Astrocyte (in vitro differentiated cells and primary cell): Measurements from ENCODE around the gene RIMBP2. TPM values are rescaled to one million over a fixed set of nuclear protein-coding genes. Genes with fewer than 3 reads are reported as not detected.

Source experiments
- DNase-seq: peaks from one replicate; pipeline ENCODE4 v3.0.0-alpha.2; 2010; ENCODE audit warnings: low read depth
- FAIRE-seq: peaks from 2 replicates; lab custom pipeline; 2011; peaks lifted over from hg19 to GRCh38; lab: Jason Lieb, UNC
- H2AFZ ChIP-seq: 2 replicates; pipeline ENCODE4 v1.6.0; 2012; ENCODE audit warnings: low read depth, low read length, inconsistent platforms
- H3K27ac ChIP-seq: 2 replicates; pipeline ENCODE4 v1.5.1; 2011; ENCODE audit warnings: low read depth, low read length, inconsistent platforms
- H3K27me3 ChIP-seq: 2 replicates; pipeline ENCODE4 v1.6.0; 2011; ENCODE audit warnings: low read length, inconsistent platforms; ENCODE audit not compliant: insufficient read depth
- H3K36me3 ChIP-seq: 2 replicates; pipeline ENCODE4 v1.5.1; 2011; ENCODE audit warnings: low read length, inconsistent platforms; ENCODE audit not compliant: insufficient read depth
- H3K4me1 ChIP-seq: 2 replicates; pipeline ENCODE4 v1.5.1; 2011; ENCODE audit warnings: low read length, inconsistent platforms; ENCODE audit not compliant: insufficient read depth
- H3K4me2 ChIP-seq: 2 replicates; pipeline ENCODE4 v1.6.0; 2012; ENCODE audit warnings: low read length, inconsistent platforms
- H3K4me3 ChIP-seq: 2 replicates; pipeline ENCODE4 v1.5.1; 2011; ENCODE audit warnings: low read depth, mild to moderate bottlenecking, low read length, inconsistent platforms; ENCODE audit not compliant: insufficient read depth
- H3K79me2 ChIP-seq: 2 replicates; pipeline ENCODE4 v1.6.0; 2012; ENCODE audit warnings: mild to moderate bottlenecking, low read length, inconsistent platforms; ENCODE audit not compliant: insufficient read depth
- H3K9ac ChIP-seq: 2 replicates; pipeline ENCODE4 v1.6.0; 2012; ENCODE audit warnings: mild to moderate bottlenecking, low read length, inconsistent platforms
- H3K9me3 ChIP-seq: 2 replicates; pipeline ENCODE4 v1.5.1; 2012; ENCODE audit warnings: low read depth, mild to moderate bottlenecking, low read length, inconsistent platforms; ENCODE audit not compliant: insufficient read depth
- H4K20me1 ChIP-seq: 2 replicates; pipeline ENCODE4 v1.6.0; 2012; ENCODE audit warnings: low read length, inconsistent platforms; ENCODE audit not compliant: insufficient read depth
- H3K27ac Mint-ChIP-seq: one replicate; pipeline ENCODE4 v1.8.0; 2021; ENCODE audit warnings: mild to moderate bottlenecking, mixed read lengths; ENCODE audit not compliant: unreplicated experiment
- H3K27me3 Mint-ChIP-seq: one replicate; pipeline ENCODE4 v1.8.0; 2021; ENCODE audit warnings: low read depth, mixed read lengths; ENCODE audit not compliant: unreplicated experiment
- H3K36me3 Mint-ChIP-seq: one replicate; pipeline ENCODE4 v1.8.0; 2021; ENCODE audit warnings: low read depth, mixed read lengths; ENCODE audit not compliant: unreplicated experiment
- H3K4me1 Mint-ChIP-seq: one replicate; pipeline ENCODE4 v1.8.0; 2021; ENCODE audit warnings: low read depth, mixed read lengths; ENCODE audit not compliant: unreplicated experiment
- H3K4me3 Mint-ChIP-seq: one replicate; pipeline ENCODE4 v1.8.0; 2021; ENCODE audit warnings: mild to moderate bottlenecking, moderate library complexity, mixed read lengths; ENCODE audit not compliant: unreplicated experiment
- H3K9me3 Mint-ChIP-seq: one replicate; pipeline ENCODE4 v1.8.0; 2021; ENCODE audit warnings: mild to moderate bottlenecking, mixed read lengths; ENCODE audit not compliant: unreplicated experiment
- EZH2 ChIP-seq: IDR thresholded peaks from 2 replicates; pipeline ENCODE4 v1.6.1; 2012; ENCODE audit warnings: mild to moderate bottlenecking, low read length, inconsistent platforms; ENCODE audit not compliant: insufficient read depth
- total RNA-seq: library from RNA; stranded (reverse); gene quantifications from 2 replicates; pipeline ENCODE4 v1.2.1, GENCODE V29; 2021
- TF ChIP-seq, protein P1 (sequence below): IDR thresholded peaks from 2 replicates; pipeline ENCODE4 v1.5.1; 2011; ENCODE audit warnings: low read depth, mild to moderate bottlenecking, inconsistent platforms, low read length, moderate library complexity; ENCODE audit not compliant: insufficient read depth

RIMBP2 gene
- total RNA-seq, 1 donor from 2014 or later = 2.2 TPM

- Mint-ChIP-seq H3K36me3 (no peaks in the 10 kb centered on the region), H3K27ac (no peak overlapping the region), H3K27me3 (no peaks in the 10 kb centered on the region), H3K4me1 (no peaks in the 10 kb centered on the region), H3K4me3 (no peak overlapping the region), H3K9me3 (peaks cover 12% of the 10 kb centered on the region)
- H4K20me1 ChIP-seq = no peaks in the 10 kb centered on the region
- H3K27me3 ChIP-seq = no peaks in the 10 kb centered on the region
- H3K9ac ChIP-seq = no peak overlapping the region
- FAIRE-seq (no peak), DNase-seq (no peak)
- no peak overlapping the region for H3K4me3 ChIP-seq
- H3K79me2 ChIP-seq = no peaks in the 10 kb centered on the region
- H3K27ac ChIP-seq = no peak overlapping the region
- no peaks in the 10 kb centered on the region for H3K4me1 ChIP-seq
- no peak overlapping the region for H2AFZ ChIP-seq
- H3K9me3 ChIP-seq = peaks cover 5% of the 10 kb centered on the region
- no peak for TF ChIP-seq EZH2
- TF ChIP-seq, protein P1, sequence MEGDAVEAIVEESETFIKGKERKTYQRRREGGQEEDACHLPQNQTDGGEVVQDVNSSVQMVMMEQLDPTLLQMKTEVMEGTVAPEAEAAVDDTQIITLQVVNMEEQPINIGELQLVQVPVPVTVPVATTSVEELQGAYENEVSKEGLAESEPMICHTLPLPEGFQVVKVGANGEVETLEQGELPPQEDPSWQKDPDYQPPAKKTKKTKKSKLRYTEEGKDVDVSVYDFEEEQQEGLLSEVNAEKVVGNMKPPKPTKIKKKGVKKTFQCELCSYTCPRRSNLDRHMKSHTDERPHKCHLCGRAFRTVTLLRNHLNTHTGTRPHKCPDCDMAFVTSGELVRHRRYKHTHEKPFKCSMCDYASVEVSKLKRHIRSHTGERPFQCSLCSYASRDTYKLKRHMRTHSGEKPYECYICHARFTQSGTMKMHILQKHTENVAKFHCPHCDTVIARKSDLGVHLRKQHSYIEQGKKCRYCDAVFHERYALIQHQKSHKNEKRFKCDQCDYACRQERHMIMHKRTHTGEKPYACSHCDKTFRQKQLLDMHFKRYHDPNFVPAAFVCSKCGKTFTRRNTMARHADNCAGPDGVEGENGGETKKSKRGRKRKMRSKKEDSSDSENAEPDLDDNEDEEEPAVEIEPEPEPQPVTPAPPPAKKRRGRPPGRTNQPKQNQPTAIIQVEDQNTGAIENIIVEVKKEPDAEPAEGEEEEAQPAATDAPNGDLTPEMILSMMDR = no peak
- H3K36me3 ChIP-seq = no peaks in the 10 kb centered on the region
- H3K4me2 ChIP-seq = no peak overlapping the region
Measured at GRCh38 chr12:130508318-130508717, 207.8 kb downstream of the RIMBP2 start.

GRCh38 chr12:130506844-130507243 is 209.3 kb downstream of the RIMBP2 start:
- H3K27ac Mint-ChIP-seq = no peak overlapping the region
- peaks cover 5% of the 10 kb centered on the region for H3K9me3 ChIP-seq
- TF ChIP-seq, protein P1 = no peak
- TF ChIP-seq EZH2 = no peak
- FAIRE-seq (no peak), DNase-seq (no peak)
- H3K36me3 ChIP-seq = no peaks in the 10 kb centered on the region
- no peaks in the 10 kb centered on the region for H3K27me3 ChIP-seq
- H3K36me3 Mint-ChIP-seq = no peaks in the 10 kb centered on the region
- no peaks in the 10 kb centered on the region for H3K27me3 Mint-ChIP-seq
- H4K20me1 ChIP-seq = no peaks in the 10 kb centered on the region
- H3K4me3 ChIP-seq = no peak overlapping the region
- H2AFZ ChIP-seq = no peak overlapping the region
- H3K9ac ChIP-seq = no peak overlapping the region
- H3K4me2 ChIP-seq = no peak overlapping the region
- H3K27ac ChIP-seq = no peak overlapping the region
- peaks cover 11% of the 10 kb centered on the region for H3K9me3 Mint-ChIP-seq
- H3K4me1 Mint-ChIP-seq = no peaks in the 10 kb centered on the region
- H3K79me2 ChIP-seq = no peaks in the 10 kb centered on the region
- H3K4me3 Mint-ChIP-seq = no peak overlapping the region
- H3K4me1 ChIP-seq = no peaks in the 10 kb centered on the region

DNA sequence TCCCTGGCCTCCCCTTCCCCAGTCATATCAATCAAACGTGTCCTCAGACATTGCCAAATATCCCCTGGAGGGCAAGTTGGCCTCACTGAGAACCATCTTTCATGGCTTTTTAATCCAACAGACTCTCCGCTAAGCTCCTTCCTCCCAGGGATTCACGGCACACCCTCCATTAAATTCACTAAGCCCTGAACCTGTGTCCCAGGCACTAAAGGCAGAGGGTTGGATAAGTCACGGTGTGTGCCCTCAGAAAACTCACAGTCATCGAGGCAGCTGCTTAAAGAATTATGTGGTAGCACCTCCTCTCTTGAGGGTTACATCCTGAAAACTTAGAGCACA is 211.3 kb downstream of the RIMBP2 start:
- Mint-ChIP-seq H3K4me3 (no peak overlapping the region), H3K27ac (no peak overlapping the region), H3K36me3 (no peaks in the 10 kb centered on the region), H3K4me1 (no peaks in the 10 kb centered on the region), H3K27me3 (no peaks in the 10 kb centered on the region), H3K9me3 (peaks cover 6% of the 10 kb centered on the region)
- TF ChIP-seq EZH2 = no peak
- TF ChIP-seq, protein P1 = no peak
- Histone ChIP-seq H3K79me2 (no peaks in the 10 kb centered on the region), H4K20me1 (no peaks in the 10 kb centered on the region), H2AFZ (no peak overlapping the region), H3K36me3 (no peaks in the 10 kb centered on the region), H3K4me3 (no peak overlapping the region), H3K27ac (no peak overlapping the region), H3K4me1 (no peaks in the 10 kb centered on the region), H3K27me3 (no peaks in the 10 kb centered on the region), H3K4me2 (no peak overlapping the region), H3K9ac (no peak overlapping the region), H3K9me3 (peaks cover 9% of the 10 kb centered on the region)
- DNase-seq = no peak
- no peak for FAIRE-seq
